ENCODE data around the gene MRPS21. TPM values are rescaled to one million over a fixed set of nuclear protein-coding genes. Genes with fewer than 3 reads are reported as not detected.

MRPS21 gene
- total and polyA plus RNA-seq, 4 donors: 15.0 to 56.5 (median 22.9) TPM

DNA sequence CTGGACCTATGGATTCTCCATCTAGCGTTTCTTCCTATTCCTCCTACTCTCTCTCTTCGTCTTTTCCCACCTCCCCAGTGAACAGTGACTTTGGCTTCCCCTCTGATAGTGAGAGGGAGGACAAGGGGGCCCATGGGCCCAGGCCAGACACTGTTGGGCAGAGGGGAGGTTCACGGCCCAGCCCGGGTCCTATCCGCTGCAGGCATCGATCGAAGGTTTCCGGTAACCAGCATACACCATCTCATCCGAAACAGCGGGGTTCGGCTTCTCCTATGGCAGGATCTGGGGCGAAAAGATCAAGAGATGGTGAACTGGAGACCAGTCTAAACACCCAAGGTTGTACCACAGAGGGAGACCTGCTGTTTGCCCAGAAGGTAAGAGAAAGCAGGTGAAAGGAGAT is 10.4 kb upstream of the MRPS21 start:
- TF ChIP-seq NR2F2 (IDR thresholded peaks at IDR 0.05) (no peak), HNF4A (conservative IDR thresholded peaks at IDR 0.05) (no peak), EGR1 (IDR thresholded peaks at IDR 0.05; ENCODE audit: low read depth in 2 of 2) (no peak), HNF4G (IDR thresholded peaks at IDR 0.05) (no peak), RXRA (IDR thresholded peaks at IDR 0.05) (no peak), YY1 (IDR thresholded peaks at IDR 0.05) (no peak), JUND (IDR thresholded peaks at IDR 0.05) (no peak), RAD21 (IDR thresholded peaks at IDR 0.05) (no peak)
- TF ChIP-seq, protein P1, sequence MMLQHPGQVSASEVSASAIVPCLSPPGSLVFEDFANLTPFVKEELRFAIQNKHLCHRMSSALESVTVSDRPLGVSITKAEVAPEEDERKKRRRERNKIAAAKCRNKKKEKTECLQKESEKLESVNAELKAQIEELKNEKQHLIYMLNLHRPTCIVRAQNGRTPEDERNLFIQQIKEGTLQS (IDR thresholded peaks at IDR 0.05): no peak
- TF ChIP-seq, protein P2, sequence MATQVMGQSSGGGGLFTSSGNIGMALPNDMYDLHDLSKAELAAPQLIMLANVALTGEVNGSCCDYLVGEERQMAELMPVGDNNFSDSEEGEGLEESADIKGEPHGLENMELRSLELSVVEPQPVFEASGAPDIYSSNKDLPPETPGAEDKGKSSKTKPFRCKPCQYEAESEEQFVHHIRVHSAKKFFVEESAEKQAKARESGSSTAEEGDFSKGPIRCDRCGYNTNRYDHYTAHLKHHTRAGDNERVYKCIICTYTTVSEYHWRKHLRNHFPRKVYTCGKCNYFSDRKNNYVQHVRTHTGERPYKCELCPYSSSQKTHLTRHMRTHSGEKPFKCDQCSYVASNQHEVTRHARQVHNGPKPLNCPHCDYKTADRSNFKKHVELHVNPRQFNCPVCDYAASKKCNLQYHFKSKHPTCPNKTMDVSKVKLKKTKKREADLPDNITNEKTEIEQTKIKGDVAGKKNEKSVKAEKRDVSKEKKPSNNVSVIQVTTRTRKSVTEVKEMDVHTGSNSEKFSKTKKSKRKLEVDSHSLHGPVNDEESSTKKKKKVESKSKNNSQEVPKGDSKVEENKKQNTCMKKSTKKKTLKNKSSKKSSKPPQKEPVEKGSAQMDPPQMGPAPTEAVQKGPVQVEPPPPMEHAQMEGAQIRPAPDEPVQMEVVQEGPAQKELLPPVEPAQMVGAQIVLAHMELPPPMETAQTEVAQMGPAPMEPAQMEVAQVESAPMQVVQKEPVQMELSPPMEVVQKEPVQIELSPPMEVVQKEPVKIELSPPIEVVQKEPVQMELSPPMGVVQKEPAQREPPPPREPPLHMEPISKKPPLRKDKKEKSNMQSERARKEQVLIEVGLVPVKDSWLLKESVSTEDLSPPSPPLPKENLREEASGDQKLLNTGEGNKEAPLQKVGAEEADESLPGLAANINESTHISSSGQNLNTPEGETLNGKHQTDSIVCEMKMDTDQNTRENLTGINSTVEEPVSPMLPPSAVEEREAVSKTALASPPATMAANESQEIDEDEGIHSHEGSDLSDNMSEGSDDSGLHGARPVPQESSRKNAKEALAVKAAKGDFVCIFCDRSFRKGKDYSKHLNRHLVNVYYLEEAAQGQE (IDR thresholded peaks at IDR 0.05): no peak
- TF ChIP-seq, protein P3, sequence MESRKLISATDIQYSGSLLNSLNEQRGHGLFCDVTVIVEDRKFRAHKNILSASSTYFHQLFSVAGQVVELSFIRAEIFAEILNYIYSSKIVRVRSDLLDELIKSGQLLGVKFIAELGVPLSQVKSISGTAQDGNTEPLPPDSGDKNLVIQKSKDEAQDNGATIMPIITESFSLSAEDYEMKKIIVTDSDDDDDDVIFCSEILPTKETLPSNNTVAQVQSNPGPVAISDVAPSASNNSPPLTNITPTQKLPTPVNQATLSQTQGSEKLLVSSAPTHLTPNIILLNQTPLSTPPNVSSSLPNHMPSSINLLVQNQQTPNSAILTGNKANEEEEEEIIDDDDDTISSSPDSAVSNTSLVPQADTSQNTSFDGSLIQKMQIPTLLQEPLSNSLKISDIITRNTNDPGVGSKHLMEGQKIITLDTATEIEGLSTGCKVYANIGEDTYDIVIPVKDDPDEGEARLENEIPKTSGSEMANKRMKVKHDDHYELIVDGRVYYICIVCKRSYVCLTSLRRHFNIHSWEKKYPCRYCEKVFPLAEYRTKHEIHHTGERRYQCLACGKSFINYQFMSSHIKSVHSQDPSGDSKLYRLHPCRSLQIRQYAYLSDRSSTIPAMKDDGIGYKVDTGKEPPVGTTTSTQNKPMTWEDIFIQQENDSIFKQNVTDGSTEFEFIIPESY (IDR thresholded peaks at IDR 0.05): no peak
- TF ChIP-seq, protein P4, sequence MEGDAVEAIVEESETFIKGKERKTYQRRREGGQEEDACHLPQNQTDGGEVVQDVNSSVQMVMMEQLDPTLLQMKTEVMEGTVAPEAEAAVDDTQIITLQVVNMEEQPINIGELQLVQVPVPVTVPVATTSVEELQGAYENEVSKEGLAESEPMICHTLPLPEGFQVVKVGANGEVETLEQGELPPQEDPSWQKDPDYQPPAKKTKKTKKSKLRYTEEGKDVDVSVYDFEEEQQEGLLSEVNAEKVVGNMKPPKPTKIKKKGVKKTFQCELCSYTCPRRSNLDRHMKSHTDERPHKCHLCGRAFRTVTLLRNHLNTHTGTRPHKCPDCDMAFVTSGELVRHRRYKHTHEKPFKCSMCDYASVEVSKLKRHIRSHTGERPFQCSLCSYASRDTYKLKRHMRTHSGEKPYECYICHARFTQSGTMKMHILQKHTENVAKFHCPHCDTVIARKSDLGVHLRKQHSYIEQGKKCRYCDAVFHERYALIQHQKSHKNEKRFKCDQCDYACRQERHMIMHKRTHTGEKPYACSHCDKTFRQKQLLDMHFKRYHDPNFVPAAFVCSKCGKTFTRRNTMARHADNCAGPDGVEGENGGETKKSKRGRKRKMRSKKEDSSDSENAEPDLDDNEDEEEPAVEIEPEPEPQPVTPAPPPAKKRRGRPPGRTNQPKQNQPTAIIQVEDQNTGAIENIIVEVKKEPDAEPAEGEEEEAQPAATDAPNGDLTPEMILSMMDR (IDR thresholded peaks at IDR 0.05; ENCODE audit: low read depth, low read length, missing input control): no peak
- no peaks in the 10 kb centered on the region for H3K9me3 ChIP-seq (ENCODE audit: control insufficient read depth in 4 of 4, low read length in 3 of 4)
- H3K4me1 ChIP-seq (ENCODE audit: control insufficient read depth in 4 of 4, insufficient read depth in 4 of 4, low read length in 3 of 4): peaks cover 7 to 52% (median 47%) of the 10 kb centered on the region in 4 donors
- no peaks in the 10 kb centered on the region for H3K27me3 ChIP-seq (ENCODE audit: control insufficient read depth in 4 of 4, insufficient read depth in 4 of 4, low read length in 3 of 4)
- 93% methylated on average over 12 of the region's 12 CpGs for WGBS
- H3K9ac ChIP-seq (ENCODE audit: low read depth in 1 of 2, low read length in 2 of 2): no peak overlapping the region
- H3K36me3 ChIP-seq (ENCODE audit: control insufficient read depth in 4 of 4, insufficient read depth in 3 of 4, low read depth in 1 of 4, low read length in 3 of 4): peaks cover 0 to 8% (median 8%) of the 10 kb centered on the region in 4 donors
- H3K27ac ChIP-seq (ENCODE audit: low read depth in 1 of 2, low read length in 2 of 2): no peak overlapping the region
- no peak for DNase-seq (ENCODE audit: low spot score)
- no peak overlapping the region for H3K4me3 ChIP-seq (ENCODE audit: low read depth in 1 of 3, low read length in 3 of 3)

DNA sequence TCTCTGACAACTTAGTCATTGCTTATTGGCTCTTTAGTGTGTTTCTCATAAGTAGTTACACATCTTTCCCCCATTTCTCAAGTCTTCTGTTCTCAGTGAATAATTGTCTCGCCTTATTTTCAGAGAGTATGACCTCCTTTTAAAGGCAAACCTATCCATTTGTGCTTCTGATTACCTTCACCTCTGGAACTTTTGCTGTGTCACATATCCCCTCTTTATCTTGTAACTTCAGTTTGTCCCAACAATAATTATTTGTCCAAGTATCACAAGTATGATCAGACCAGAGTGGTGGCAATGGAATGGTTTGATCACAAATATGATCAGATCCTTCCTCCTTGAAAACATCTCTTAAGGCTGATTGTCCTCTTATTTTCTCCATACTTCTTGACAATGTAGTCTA is 5.3 kb upstream of the MRPS21 start:
- Histone ChIP-seq H3K9me3 (ENCODE audit: control insufficient read depth in 4 of 4, low read length in 3 of 4) (no peaks in the 10 kb centered on the region), H3K27ac (ENCODE audit: low read depth in 1 of 2, low read length in 2 of 2) (no peak overlapping the region), H3K4me1 (ENCODE audit: control insufficient read depth in 4 of 4, insufficient read depth in 4 of 4, low read length in 3 of 4) (peaks cover under 1 to 4% (median 2%) of the 10 kb centered on the region in 4 donors), H3K36me3 (ENCODE audit: control insufficient read depth in 4 of 4, insufficient read depth in 3 of 4, low read depth in 1 of 4, low read length in 3 of 4) (peaks cover 0 to 12% (median 7%) of the 10 kb centered on the region in 4 donors), H3K4me3 (ENCODE audit: low read depth in 1 of 3, low read length in 3 of 3) (no peak overlapping the region), H3K9ac (ENCODE audit: low read depth in 1 of 2, low read length in 2 of 2) (no peak overlapping the region), H3K27me3 (ENCODE audit: control insufficient read depth in 4 of 4, insufficient read depth in 4 of 4, low read length in 3 of 4) (no peaks in the 10 kb centered on the region)
- no peak for DNase-seq (ENCODE audit: low spot score)
- WGBS: 92% methylated on average over 1 of the region's 1 CpG
- TF ChIP-seq, protein P1 (IDR thresholded peaks at IDR 0.05): no peak
- TF ChIP-seq RAD21 (IDR thresholded peaks at IDR 0.05) (no peak), TAF1 (conservative IDR thresholded peaks at IDR 0.05) (no peak), SP1 (IDR thresholded peaks at IDR 0.05) (no peak), JUND (IDR thresholded peaks at IDR 0.05) (no peak), YY1 (IDR thresholded peaks at IDR 0.05) (no peak), EGR1 (IDR thresholded peaks at IDR 0.05; ENCODE audit: low read depth in 2 of 2) (no peak), GABPA (IDR thresholded peaks at IDR 0.05 in 1 of 2, conservative IDR thresholded peaks at IDR 0.05 in 1 of 2) (no peak), RXRA (IDR thresholded peaks at IDR 0.05) (no peak), FOXA2 (IDR thresholded peaks at IDR 0.05) (no peak), HNF4A (conservative IDR thresholded peaks at IDR 0.05) (no peak)
- TF ChIP-seq, protein P2 (IDR thresholded peaks at IDR 0.05): no peak
- TF ChIP-seq, protein P5, sequence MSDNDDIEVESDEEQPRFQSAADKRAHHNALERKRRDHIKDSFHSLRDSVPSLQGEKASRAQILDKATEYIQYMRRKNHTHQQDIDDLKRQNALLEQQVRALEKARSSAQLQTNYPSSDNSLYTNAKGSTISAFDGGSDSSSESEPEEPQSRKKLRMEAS (IDR thresholded peaks at IDR 0.05): no peak
- TF ChIP-seq, protein P4 (IDR thresholded peaks at IDR 0.05; ENCODE audit: low read depth, low read length, missing input control): no peak
